ENCODE measurements around the gene MS4A12.

Gene MS4A12, protein sequence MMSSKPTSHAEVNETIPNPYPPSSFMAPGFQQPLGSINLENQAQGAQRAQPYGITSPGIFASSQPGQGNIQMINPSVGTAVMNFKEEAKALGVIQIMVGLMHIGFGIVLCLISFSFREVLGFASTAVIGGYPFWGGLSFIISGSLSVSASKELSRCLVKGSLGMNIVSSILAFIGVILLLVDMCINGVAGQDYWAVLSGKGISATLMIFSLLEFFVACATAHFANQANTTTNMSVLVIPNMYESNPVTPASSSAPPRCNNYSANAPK

DNA sequence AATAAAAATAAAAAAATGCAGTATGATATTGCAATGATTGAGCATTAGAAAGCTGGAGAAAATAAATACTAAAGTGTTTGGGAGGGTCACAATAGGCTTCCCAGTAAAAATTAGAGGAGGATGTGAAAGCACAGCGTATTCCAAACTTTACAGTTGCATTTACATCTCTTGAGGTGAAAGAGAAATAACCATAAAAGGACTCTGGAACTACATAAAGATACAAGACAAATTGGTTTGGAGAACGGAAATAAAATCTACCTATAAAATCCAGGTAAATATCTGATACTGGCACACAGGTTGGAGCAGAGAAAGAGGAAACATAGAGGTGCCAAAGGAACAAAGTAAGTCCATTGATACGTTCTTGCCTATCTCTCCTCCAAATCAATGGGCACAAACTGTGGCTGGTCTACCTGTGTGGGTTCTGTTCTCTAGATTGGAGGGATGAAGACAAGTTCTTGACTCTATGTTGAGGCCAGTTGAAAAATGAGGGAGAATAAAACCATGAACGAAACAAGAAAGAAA, at the start of gene MS4A12:
MS4A12 (plus strand) TSS at position 291 of the 522 bp plus-strand sequence. CDS start 4,541 bp downstream, outside the sequence.
- TF ChIP-seq ZNF70 (CRISPR knock-in tag; IDR thresholded peaks at IDR 0.05) (no peak), ISL1 (CRISPR knock-in tag; IDR thresholded peaks at IDR 0.05) (no peak), BACH2 (CRISPR knock-in tag; IDR thresholded peaks at IDR 0.05; ENCODE audit: borderline replicate concordance) (no peak), CSDC2 (CRISPR knock-in tag; IDR thresholded peaks at IDR 0.05) (no peak), ZNF565 (CRISPR knock-in tag; conservative IDR thresholded peaks at IDR 0.05; ENCODE audit: low read depth) (no peak), ZNF8 (CRISPR knock-in tag; IDR thresholded peaks at IDR 0.05) (no peak), TCF4 (CRISPR knock-in tag; IDR thresholded peaks at IDR 0.05; ENCODE audit: borderline replicate concordance) (no peak), ZC3H10 (CRISPR knock-in tag; IDR thresholded peaks at IDR 0.05) (no peak), ESRRG (CRISPR knock-in tag; IDR thresholded peaks at IDR 0.05) (no peak), GLIS3 (CRISPR knock-in tag; IDR thresholded peaks at IDR 0.05) (no peak), OSR1 (CRISPR knock-in tag; IDR thresholded peaks at IDR 0.05) (no peak)
- TF ChIP-seq, protein P1, sequence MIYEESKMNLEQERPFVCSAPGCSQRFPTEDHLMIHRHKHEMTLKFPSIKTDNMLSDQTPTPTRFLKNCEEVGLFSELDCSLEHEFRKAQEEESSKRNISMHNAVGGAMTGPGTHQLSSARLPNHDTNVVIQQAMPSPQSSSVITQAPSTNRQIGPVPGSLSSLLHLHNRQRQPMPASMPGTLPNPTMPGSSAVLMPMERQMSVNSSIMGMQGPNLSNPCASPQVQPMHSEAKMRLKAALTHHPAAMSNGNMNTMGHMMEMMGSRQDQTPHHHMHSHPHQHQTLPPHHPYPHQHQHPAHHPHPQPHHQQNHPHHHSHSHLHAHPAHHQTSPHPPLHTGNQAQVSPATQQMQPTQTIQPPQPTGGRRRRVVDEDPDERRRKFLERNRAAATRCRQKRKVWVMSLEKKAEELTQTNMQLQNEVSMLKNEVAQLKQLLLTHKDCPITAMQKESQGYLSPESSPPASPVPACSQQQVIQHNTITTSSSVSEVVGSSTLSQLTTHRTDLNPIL (CRISPR knock-in tag; IDR thresholded peaks at IDR 0.05; ENCODE audit: low read depth): no peak
- TF ChIP-seq, protein P2, sequence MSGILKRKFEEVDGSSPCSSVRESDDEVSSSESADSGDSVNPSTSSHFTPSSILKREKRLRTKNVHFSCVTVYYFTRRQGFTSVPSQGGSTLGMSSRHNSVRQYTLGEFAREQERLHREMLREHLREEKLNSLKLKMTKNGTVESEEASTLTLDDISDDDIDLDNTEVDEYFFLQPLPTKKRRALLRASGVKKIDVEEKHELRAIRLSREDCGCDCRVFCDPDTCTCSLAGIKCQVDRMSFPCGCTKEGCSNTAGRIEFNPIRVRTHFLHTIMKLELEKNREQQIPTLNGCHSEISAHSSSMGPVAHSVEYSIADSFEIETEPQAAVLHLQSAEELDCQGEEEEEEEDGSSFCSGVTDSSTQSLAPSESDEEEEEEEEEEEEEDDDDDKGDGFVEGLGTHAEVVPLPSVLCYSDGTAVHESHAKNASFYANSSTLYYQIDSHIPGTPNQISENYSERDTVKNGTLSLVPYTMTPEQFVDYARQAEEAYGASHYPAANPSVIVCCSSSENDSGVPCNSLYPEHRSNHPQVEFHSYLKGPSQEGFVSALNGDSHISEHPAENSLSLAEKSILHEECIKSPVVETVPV (CRISPR knock-in tag; IDR thresholded peaks at IDR 0.05): no peak
- TF ChIP-seq, protein P3, sequence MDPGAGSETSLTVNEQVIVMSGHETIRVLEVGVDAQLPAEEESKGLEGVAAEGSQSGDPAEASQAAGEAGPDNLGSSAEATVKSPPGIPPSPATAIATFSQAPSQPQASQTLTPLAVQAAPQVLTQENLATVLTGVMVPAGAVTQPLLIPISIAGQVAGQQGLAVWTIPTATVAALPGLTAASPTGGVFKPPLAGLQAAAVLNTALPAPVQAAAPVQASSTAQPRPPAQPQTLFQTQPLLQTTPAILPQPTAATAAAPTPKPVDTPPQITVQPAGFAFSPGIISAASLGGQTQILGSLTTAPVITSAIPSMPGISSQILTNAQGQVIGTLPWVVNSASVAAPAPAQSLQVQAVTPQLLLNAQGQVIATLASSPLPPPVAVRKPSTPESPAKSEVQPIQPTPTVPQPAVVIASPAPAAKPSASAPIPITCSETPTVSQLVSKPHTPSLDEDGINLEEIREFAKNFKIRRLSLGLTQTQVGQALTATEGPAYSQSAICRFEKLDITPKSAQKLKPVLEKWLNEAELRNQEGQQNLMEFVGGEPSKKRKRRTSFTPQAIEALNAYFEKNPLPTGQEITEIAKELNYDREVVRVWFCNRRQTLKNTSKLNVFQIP (CRISPR knock-in tag; IDR thresholded peaks at IDR 0.05; ENCODE audit: borderline replicate concordance, low read depth): no peak
- TF ChIP-seq, protein P4, sequence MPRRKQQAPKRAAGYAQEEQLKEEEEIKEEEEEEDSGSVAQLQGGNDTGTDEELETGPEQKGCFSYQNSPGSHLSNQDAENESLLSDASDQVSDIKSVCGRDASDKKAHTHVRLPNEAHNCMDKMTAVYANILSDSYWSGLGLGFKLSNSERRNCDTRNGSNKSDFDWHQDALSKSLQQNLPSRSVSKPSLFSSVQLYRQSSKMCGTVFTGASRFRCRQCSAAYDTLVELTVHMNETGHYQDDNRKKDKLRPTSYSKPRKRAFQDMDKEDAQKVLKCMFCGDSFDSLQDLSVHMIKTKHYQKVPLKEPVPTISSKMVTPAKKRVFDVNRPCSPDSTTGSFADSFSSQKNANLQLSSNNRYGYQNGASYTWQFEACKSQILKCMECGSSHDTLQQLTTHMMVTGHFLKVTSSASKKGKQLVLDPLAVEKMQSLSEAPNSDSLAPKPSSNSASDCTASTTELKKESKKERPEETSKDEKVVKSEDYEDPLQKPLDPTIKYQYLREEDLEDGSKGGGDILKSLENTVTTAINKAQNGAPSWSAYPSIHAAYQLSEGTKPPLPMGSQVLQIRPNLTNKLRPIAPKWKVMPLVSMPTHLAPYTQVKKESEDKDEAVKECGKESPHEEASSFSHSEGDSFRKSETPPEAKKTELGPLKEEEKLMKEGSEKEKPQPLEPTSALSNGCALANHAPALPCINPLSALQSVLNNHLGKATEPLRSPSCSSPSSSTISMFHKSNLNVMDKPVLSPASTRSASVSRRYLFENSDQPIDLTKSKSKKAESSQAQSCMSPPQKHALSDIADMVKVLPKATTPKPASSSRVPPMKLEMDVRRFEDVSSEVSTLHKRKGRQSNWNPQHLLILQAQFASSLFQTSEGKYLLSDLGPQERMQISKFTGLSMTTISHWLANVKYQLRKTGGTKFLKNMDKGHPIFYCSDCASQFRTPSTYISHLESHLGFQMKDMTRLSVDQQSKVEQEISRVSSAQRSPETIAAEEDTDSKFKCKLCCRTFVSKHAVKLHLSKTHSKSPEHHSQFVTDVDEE (CRISPR knock-in tag; IDR thresholded peaks at IDR 0.05): no peak
- ATAC-seq: no peak

DNA sequence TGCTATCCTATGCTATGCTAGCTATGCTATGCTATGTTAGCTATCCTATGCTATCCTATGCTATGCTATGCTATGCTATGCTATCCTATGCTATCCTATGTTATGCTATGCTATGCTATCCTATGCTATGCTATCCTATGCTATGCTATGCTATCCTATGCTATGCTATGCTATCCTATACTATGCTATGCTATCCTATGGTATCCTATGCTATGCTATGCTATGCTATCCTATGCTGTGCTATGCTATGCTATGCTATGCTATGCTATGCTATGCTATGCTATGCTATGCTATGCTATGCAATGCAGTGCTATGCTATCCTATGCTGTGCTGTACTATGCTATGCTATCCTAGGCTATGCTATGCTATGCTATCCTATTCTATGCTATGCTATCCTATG, 45.5 kb upstream of the MS4A12 start:
- no peak for TF ChIP-seq ESRRG (CRISPR knock-in tag; IDR thresholded peaks at IDR 0.05)
- TF ChIP-seq ISL1 (CRISPR knock-in tag; IDR thresholded peaks at IDR 0.05): no peak
- TF ChIP-seq, protein P4 (CRISPR knock-in tag; IDR thresholded peaks at IDR 0.05): no peak
- TF ChIP-seq, protein P1 (CRISPR knock-in tag; IDR thresholded peaks at IDR 0.05; ENCODE audit: low read depth): no peak
- TF ChIP-seq BACH2 (CRISPR knock-in tag; IDR thresholded peaks at IDR 0.05; ENCODE audit: borderline replicate concordance): no peak
- TF ChIP-seq RARB (CRISPR knock-in tag; IDR thresholded peaks at IDR 0.05): no peak
- TF ChIP-seq ZNF70 (CRISPR knock-in tag; IDR thresholded peaks at IDR 0.05): no peak
- ATAC-seq: no peak

All from SK-N-SH treated with all-trans-retinoic acid at 6 μM for 48 hours (cell line).